ENCODE measurements around the gene CYP19A1.

DNA sequence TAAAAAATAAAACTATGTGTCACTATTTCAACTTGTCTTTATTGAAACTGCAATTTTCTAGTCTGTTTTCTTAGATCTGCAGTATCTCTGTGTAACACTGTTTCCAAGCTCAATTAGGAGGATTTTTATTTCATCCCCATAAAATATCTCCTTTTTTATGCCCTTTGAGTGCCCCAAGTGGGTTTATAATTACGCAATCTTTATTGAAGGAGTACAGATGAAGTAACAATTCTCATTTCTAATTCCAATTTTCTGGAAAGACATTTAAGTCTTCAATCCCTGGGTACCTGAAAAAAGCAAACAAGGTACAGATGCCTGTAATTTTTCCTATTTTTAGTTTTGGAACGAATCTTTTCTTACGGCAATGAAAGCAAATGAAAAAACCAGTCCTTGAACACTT is 61.3 kb downstream of the CYP19A1 start:
- TF ChIP-seq, protein P1, sequence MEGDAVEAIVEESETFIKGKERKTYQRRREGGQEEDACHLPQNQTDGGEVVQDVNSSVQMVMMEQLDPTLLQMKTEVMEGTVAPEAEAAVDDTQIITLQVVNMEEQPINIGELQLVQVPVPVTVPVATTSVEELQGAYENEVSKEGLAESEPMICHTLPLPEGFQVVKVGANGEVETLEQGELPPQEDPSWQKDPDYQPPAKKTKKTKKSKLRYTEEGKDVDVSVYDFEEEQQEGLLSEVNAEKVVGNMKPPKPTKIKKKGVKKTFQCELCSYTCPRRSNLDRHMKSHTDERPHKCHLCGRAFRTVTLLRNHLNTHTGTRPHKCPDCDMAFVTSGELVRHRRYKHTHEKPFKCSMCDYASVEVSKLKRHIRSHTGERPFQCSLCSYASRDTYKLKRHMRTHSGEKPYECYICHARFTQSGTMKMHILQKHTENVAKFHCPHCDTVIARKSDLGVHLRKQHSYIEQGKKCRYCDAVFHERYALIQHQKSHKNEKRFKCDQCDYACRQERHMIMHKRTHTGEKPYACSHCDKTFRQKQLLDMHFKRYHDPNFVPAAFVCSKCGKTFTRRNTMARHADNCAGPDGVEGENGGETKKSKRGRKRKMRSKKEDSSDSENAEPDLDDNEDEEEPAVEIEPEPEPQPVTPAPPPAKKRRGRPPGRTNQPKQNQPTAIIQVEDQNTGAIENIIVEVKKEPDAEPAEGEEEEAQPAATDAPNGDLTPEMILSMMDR (IDR thresholded peaks at IDR 0.05; ENCODE audit: low read depth, low read length, poor library complexity, severe bottlenecking), result no peak
- no peak for TF ChIP-seq EZH2phosphoT487 (IDR thresholded peaks at IDR 0.05; ENCODE audit: borderline replicate concordance, low read length)
